Glomerular endothelial cell (primary cell): Measurements from ENCODE around the gene SNIP1. TPM values are rescaled to one million over a fixed set of nuclear protein-coding genes. Genes with fewer than 3 reads are reported as not detected.
"Not testable (repeated sequence)": the region's sequence is repeated elsewhere in the genome, so short reads cannot be mapped to it uniquely, and the experiment has no call there.

Experiments
- DNase-seq: peaks from one replicate; pipeline ENCODE4 v3.0.0-alpha.2; 2011; ENCODE audit warnings: low read depth, low spot score; ENCODE audit errors: extremely low read depth
- total RNA-seq: library from RNA; depleted of rRNA; stranded (reverse); fragments of >200 nt; gene quantifications from 2 replicates; pipeline ENCODE4 v1.2.3, GENCODE V29; 2015

SNIP1 gene
- total RNA-seq, 1 donor from 2014 or later: 25.6 TPM

DNA sequence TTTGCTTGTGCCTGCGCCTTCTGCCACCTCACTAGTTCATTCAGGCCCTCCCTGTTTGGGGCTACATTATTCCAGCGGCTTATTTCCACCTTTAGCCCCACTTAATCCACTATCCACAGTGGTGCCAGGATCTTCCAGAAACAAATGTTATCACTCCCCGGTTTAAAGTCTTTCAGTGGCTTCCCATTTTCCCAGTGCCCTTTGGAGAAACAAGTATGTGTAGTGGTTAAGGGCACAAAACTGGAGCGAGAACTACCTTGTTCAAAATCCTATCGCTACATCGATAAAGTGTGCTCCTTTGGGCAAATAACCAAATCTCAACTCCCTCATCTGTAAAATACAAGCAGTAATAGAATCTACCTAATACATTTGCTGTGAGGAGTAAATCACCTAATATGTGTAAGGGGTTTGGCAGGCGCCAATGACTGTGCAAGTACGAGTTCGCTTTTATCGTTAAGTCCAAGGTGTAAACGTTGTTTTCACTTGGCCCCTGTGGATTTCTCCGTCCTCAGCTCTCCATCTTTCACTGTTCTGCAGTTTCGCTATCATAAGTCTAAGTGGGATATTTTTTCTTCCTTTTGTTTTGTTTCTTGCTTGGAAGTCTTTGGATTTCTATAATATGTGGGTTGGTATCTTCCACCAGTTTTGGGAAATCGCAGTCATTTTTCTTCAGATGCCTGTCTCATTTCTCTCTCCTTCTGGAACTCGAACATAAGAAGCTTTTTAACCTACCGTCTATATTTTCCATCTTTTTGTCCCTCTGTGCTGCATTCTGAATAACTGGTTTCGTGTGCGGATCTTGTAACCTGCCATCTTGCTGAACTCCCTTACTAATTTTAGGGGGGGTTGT, 38.7 kb downstream of the SNIP1 start:
- no peak for DNase-seq

DNA sequence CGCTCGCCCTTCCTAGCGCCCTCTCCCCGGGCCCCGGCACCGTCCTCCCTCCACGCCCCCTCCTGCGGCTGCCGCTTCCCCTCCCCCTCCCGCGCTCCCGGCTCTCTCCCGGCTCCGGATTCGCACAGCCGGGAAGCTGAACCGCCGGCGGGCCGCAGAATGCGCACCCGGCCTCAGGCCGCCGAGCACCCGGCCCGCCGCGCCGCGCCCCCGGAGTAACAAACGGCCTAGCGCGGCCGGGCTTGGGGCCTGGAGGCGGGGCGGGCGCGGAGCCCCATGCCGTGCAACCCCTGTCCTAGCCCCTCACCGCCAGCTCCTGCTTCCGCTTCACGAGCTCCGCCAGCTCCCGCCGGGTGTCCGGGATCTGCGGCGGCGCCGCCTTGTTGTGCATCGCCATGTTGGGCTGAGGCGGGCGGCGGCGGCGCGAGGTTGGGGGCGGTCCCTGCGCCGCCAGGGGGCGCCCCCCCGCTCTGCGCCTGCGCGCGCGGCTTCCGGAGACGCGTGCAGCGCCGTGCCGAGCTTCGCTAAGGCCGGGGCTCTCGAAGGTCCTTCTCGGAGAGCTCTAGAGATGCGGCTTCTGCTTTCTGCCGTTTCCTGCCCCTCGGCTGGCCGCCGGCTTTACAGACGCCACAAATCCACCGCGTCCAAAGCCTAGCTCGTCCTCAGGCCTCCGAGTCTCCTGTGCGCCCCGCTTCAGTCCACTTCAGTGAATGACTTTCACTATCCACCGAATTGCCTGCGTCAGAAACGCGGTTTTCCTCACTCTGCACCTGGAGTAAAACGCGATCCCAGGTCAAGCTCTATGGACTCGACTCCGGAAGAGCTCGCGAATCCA, 39.5 kb downstream of the SNIP1 start, which contains the start of gene MEAF6:
Gene MEAF6, minus strand, starts transcription at position 417 of the 835 bp plus-strand sequence. Its CDS starts 20 bp downstream, at position 397.
- peak; percentile 41 for DNase-seq

DNA sequence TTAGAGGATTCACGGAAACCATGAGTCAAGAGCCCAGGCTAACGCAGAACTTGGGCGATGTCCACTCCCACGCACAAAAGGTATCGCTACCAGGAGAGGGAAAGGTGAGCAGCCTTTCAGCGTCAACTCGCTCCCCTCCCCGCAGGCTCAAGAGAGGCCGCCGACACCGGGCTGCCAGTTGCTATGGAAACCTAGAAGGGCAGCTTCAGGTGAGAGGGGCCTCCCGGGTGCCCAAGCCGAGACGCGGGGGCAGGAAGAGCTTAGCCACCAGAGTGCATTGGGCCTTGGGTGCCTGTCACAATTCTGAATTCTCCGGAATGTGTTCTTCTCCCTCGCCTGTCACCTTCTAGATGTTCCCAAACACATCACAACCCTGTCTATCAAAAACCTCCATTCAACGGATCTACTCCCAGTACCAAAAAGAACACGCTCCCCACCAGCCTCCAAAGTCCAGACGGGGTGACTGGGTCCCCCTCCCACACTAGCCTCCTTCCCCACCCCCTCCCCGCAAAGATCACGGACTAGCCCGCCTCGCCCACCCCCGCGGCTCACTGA, 40.2 kb downstream of the SNIP1 start:
- DNase-seq: no peak

DNA sequence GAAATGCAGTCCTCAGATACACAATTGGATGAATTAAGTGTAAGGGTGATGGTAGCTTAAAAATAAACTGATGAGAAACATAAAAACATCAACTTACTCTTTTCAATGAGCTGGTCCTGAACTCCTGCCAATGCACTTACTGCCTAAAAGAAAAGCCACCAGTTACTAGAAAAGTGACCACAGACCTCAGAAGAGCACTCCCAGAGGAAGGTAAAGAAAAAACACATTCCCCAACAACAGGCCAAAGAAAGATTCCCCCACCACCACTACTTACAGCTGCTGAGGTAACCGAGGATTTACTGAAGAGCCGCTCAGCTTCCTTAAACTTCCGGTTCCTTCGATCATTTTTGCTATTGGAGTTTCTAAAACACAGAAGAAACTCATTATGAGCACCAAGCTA, 44.9 kb downstream of the SNIP1 start:
- no peak for DNase-seq

DNA sequence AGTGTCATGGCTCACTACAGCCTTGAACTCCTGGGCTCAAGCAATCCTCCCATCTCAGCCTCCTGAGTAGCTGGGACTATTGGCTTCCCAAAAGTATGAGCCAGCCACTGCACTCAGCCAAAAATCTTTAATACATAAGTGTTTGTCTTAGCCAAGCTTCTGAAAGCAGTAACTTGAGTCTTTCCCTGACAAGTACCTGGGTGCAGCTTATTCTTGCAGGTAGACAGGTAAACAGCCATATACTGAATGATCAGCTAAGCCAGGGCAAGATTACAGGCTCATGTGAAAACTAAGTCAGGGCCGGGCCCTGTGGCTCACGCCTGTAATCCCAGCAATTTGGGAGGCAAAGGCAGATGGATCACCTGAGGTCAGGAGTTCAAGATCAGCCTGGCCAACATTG, 47.4 kb downstream of the SNIP1 start:
- no peak for DNase-seq

DNA sequence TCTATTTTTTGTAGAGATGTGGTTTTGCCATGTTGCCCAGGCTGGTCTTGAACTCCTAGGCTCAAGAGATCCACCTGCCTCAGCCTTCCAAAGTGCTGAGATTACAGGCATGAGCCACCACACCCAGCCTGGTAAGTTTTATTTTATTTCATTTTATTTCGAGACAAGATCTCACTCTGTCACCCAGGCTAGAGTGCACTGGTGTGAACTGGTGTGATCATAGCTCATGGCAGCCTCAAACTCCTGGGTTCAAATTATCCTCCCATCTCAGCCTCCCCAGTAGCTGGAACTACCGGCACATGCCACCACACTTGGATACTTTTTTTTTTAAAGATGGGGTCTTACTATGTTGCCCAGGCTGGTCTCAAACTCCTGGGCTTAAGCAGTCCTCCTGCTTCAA, 51.3 kb downstream of the SNIP1 start:
- not testable (repeated sequence) for DNase-seq

DNA sequence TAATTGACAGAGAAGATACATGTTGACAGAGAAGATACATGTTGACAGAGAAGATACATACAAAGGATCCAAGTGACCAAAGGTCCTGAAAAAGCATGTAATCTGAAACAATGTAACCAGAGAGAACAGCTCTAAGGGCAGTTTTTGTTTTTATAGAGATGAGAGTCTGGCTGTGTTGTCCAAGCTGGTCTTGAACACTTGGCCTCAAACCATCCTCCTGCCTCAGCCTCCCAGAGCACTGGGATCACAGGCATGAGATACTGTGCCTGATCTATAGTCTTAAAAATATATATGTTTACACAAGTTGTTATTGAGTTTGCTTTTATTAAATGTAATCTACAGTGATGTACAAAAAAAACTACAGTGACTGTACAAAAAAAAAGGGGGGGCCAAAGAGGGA, 52.0 kb downstream of the SNIP1 start:
- no peak for DNase-seq

DNA sequence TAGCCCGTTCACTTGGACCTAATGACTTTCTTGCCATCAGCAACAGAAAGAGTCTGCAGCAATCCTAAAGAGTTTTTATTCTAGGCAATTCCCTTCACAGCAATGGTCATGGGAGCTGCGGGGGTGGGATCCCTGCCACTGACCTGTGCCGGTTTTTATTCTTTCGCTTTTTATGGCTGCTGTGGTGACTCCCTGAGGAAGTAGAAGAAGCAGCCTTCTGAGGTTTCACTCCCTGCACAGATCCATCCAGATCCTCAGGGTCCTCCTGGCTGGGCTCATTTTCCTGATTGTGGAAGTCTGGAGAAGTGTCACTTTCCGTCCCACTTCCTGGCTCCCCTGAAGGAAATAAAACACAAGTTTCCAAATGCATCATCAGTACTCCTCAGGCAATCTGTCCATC, 52.4 kb downstream of the SNIP1 start:
- no peak for DNase-seq

DNA sequence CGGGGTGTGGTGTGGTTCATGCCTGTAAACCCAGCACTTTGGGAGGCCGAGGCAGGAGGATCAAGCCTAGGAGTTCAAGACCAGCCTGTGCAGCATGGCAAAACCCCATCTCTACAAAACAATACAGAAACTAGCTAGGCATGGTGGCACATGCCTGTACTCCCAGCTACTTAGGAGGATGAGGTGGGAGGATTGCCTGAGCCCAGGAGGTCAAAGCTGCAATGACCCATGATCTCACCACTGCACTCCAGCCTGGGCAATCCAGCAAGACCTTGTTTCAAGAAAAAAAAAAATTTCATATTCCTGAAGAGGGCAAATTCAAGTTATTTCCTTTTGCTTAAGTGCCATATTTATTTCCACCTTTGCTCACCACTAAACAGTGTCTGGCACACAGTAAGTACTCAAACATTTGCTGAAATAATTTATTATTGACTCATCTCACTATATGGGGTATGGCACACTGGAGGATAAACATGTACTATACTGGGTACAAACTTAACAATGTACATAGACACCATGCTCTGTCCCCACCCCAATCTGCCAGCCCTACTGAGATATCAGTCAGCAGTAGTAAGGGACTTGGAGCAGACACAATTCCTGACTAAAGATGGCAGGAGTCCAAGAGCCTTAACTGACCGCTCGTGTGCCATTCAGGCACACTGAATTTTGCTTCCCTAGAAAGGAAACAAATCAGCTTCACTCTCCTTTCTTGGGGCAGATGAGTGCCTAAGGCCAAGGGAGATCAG, 55.0 kb downstream of the SNIP1 start:
- no peak for DNase-seq

DNA sequence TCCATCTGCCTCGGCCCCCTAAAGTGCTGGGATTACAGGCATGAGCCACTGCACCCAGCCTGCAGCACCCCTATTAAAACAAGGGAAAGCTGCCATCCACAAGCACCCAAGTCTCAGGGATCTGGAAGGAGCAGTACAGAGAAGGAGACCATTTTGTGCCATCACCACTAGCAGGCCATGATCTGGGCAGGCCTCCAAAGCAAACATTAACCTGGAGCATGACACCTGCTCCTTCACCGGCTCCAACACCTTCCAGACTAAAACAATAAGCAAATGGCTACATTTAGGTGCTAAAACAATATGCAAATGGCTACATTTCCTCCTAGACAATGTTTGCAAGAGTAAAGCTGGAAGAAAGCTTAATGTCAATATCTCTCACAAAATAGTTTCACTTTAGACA, 56.3 kb downstream of the SNIP1 start:
- no peak for DNase-seq

DNA sequence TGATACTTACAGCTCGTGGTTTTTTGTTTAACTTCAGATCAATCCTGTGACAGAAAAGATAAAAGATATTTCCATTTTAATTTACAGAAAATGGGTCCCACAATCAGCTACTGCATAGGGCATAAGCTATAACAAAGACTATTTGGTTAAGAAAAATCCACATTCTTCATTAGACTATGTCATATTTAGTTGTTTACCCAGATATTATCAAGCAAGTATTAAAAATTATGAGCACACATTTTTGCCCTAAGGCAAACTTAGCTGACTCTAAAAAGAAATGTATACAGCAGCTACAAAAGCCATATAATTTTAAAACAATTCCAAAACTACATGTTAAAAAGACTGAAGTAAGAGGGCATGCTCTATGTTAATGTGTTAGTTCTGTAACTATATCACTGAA, 58.2 kb downstream of the SNIP1 start:
- DNase-seq: no peak

DNA sequence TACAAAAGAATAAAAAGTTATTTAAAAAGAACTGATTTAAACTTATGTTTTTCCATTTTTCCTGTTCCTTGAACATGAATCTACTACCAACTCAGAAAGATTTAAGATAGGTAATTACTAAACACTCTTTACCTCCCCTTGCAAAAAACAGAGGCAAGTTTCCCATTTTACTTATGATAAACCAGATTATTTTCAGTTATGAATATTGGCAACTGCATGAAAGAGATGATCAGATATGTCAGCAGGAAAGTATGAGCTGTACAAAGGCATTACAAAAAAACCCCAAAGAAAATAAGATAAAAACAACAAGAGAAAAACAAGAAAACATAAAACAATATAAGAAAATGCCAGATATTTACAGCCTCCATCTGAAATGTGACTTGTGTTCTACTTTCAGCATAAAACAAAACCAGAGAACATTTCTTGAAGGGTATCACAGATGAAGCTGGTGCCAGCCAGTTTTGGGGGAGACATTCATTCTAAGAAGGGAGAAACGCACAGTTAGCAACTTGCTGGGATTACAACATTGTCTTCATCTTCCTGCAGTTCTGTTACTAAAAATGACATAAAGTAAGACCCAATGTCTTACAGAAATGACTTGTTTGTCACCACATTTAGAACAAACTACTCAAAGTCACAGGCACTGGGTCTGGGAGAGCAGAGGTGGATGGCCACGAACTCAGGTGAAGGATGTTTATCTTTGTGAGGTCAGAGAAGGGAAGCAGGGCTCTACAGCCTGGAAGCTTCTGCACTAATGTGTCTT, 60.6 kb downstream of the SNIP1 start:
- no peak for DNase-seq

DNA sequence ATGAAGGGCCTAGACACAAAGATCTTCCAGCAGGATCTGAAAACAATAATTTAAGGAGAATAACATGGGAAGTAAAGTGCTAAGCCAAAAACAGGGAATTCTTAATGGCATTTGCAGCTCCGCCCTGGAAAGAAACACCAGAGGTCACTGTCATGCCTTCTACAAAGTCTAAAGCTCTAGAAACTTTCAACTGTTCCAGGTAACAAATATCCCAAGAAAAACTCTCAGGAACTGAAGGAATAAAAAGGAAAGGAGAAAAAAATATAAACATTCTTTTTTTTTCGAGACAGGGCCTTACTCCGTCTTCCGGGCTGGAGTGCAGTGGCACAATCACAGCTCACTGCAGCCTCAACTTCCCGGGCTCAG, 66.5 kb downstream of the SNIP1 start:
- no peak for DNase-seq

DNA sequence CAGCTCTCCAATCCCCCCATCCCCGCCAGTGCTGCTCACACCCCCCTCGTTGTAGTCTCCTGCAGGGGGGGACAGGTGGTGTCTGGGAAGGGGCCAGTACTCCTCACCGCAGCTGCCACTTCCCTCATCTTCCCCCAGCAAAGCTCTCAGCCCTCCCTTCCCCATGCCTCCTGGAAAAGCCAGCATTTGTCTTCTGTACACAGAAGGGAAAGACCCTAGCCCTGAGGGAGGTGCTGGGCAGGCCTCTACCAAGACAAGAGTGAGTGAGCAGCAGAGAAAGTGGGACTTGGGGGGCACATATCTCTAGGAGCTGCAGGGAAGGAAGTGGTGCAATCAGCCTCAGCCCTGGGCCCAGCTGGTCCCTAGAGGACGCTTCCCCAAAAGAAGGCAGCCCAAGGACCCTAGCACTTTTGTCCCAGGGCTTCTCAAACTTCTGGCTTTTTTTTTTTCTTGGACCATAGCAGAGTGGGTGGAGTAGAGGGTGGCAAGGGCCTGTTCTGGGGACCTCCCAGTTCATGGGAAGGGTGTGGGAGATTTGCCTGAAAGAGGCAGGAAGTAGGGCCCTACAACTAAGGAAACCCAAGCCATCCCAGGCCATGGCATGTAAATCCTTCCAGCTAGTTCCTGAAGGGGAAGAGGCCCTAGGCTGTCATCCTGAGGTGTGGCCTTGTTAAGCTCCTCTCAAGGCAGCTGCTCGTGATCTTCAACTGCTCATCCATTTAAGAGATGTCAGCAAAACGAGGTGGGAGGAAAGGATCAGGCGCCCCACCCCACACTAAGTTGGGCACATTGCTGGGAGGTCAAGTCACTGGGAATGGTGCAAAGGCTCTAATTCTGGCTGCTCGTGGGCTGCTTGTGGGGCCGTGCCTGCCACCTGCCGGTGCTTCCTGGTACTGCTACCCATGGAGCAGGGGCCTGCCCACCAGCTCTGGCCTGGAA, 67.1 kb downstream of the SNIP1 start:
- DNase-seq: no peak

DNA sequence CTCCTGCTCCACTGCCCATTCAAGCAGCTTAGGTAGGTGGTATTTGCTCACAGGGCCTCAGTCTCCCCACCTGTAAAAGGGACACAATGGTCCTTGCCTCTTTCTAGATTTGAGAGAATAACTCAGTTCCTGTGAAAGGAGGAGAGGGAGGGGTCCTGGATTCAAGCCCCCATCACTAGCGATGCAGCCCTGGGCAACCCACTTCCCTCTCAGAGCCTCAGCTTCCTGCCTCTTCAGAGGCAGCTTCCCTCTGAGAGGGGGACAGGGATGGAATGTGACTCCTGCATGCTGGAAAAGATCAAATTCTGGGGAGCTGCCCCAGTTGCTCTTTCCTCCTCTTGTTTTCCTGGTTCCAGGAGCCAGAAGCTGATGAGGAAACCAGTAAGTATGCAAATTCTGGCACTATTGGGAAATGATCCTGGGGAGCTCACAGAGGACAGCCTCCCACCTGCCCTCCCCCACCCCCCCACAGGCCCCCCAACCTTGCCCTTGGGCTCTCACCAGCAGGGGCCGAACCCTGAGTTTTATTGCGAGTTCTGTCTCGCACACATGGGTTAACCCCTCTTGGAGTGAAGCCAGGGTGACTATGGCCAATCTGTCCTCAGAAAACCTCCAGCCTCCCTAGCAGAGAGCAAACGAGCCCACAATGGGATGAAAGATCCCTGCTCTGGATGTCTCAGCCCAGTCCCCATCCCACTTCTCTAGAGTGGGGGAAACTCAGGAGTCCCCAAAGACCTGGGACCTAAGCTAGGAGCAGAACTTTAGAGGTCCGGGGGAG, 68.0 kb downstream of the SNIP1 start:
- DNase-seq: no peak
